ENCODE data around the gene ZNF784.
"Not testable (repeated sequence)": the region's sequence is repeated elsewhere in the genome, so short reads cannot be mapped to it uniquely, and the experiment has no call there.

ZNF784 gene

GRCh38 chr19:55583897-55584296 is 40.5 kb downstream of the ZNF784 start:
- DNase-seq (ENCODE audit: low read depth, low spot score), result not testable (repeated sequence)

DNA sequence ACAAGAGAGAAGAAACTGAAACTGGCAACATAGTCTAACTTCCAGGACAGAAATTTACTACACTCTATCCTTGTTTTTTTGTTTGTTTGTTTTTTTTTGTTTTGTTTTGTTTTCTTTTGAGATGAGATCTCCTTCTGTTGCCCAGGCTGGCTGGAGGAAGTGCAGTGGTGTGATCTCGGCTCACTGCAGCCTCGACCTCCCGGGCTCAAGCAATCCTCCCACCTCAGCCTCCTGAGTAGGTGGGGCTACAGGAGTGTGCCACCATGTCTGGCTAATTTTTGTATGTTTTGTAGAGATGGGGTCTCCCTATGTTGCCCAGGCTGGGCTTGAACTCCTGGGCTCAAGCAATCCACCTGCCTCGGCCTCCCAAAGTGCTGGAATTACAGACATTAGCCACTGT is 42.1 kb downstream of the ZNF784 start:
- DNase-seq (ENCODE audit: low read depth, low spot score), result not testable (repeated sequence)

- no peak for DNase-seq (ENCODE audit: low read depth, low spot score)
Observed at GRCh38 chr19:55581823-55582223, 42.5 kb downstream of the ZNF784 start.

DNA sequence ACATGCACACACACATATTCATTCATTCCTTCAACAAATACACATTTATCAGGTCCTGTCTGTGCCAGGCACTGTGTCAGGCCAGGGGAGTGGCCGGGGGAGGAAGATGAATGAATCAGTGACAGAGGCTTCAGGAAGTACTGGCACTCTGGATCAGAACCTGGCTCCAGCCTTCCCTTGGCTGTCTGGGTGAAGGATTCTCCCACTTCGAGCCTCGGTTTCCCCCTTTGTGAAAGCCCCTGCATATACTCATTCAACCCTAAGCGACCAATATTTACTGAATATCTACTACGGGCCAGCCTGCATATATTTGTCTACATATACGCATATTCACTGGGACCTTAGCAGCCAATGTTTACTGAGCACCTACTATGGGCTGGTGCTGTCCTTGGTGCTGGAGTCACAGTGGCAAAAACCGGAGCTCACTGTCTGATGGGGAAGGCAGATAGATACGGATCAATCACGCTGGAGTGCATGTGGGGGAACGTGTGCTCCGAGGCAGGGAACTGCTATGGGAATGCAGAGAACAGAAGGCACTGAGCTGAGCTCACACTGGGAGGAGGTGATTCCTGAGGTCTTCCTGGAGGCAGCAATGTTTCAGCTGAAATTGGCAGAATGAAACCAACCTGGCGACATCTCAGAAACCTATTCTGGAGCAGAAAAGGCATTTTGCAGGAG is 43.1 kb downstream of the ZNF784 start:
- no peak for DNase-seq (ENCODE audit: low read depth, low spot score)

DNA sequence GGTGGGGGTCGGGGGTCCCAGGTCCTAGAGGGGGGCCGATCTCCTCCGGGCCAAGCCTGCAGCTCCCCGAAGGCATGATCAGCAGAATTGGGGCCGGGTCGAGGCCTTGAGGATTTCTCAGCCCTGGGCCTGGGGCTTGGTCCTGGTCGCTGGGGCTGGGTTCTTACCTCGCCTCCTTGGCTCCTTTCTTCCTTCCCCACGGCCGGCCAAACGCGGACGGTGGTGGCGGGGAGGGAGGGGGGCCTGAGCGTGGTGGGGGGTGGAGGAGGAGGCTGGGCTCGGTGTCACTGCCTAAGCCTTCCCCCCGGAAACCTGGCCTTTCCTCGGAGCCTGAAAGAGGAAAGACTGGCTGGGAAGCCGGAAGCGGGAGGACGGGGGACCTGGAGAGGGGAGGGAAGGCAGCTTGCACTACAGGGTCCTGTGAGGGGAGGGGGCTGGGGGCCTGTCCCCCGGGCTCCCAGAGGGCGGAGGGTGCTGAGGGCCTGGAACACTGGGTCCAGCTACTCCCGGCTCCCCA is 43.7 kb downstream of the ZNF784 start, which contains the start of gene ZNF579:
ZNF579 (minus strand) TSS at position 221 of the 517 bp plus-strand sequence. CDS start 1,209 bp downstream, outside the sequence.
- no peak for DNase-seq (ENCODE audit: low read depth, low spot score)

DNA sequence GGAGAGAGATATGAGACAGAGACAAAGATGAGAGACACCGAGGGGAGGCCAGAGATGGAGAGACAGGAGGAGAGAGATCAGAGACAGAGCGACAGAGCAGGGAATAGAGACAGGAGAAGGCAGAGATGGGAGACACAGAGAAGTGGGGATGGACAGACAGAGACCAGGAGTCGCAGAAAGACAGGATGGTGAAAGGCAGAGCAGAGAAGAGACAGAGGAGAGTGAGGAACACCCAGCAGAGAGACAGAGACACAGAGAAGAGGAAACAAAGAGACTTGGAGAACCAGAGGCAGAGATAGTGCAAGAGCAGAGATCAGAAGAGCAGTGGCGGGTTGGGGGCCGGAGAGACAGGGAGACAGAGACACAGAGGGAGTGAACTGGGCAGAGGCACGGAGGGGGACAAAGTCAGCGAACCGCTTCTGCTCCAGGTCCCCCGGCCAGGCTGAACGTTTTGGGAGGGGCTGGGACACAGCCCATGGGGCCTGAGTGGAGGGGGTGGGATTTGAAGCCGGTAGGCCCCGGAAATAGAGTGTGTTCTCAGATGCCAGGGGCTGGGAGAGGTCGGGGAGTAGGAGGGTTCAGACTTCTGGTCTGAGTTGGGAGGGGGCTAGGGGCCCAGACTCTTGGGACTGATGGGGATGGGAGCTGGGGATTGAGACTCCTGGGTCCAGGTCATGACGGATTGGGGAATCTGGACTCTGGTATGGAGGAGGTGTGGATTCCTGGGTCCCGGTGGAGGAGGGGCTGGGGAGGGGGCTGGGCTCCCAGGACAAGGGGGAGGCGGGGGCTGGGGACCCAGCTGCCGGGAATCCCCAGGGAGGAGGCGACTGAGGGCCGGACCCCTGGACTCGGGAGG is 44.4 kb downstream of the ZNF784 start:
- no peak for DNase-seq (ENCODE audit: low read depth, low spot score)

- DNase-seq (ENCODE audit: low read depth, low spot score), result no peak
Observed at GRCh38 chr19:55578761-55579747, 45.3 kb downstream of the ZNF784 start.

GRCh38 chr19:55578031-55578760 is 46.2 kb downstream of the ZNF784 start:
- no peak for DNase-seq (ENCODE audit: low read depth, low spot score)

GRCh38 chr19:55576746-55577145 is 47.6 kb downstream of the ZNF784 start:
- DNase-seq (ENCODE audit: low read depth, low spot score), result no peak

- DNase-seq (ENCODE audit: low read depth, low spot score), result not testable (repeated sequence)
Observed at GRCh38 chr19:55573929-55574328, 50.4 kb downstream of the ZNF784 start.
